GM23248 (cell line): ENCODE measurements around the gene CALD1. TPM values are rescaled to one million over a fixed set of nuclear protein-coding genes. Genes with fewer than 3 reads are reported as not detected.

ENCODE experiments used
- DNase-seq: peaks from one replicate; pipeline ENCODE4 v3.0.0-alpha.2; 2015
- H2AFZ ChIP-seq: fragments of 200-600 bp; sonication (generic); 2 replicates; pipeline ENCODE4 v1.6.1; 2016; ENCODE audit warnings: antibody characterized with exemption
- H3F3A ChIP-seq: fragments of 200-600 bp; sonication (generic); 2 replicates; pipeline ENCODE4 v1.6.1; 2016; ENCODE audit warnings: mild to moderate bottlenecking, antibody characterized with exemption, mixed run types; ENCODE audit not compliant: insufficient read depth
- H3K27ac ChIP-seq: fragments of 200-600 bp; sonication (generic); 2 replicates; pipeline ENCODE4 v1.5.1; 2016; ENCODE audit warnings: mild to moderate bottlenecking
- H3K27me3 ChIP-seq: fragments of 200-600 bp; sonication (generic); replicated peaks from 2 replicates; pipeline ENCODE4 v1.6.1; 2016; ENCODE audit warnings: mild to moderate bottlenecking; ENCODE audit not compliant: insufficient read depth
- H3K36me3 ChIP-seq: fragments of 200-600 bp; sonication (generic); 2 replicates; pipeline ENCODE4 v1.6.1; 2016; ENCODE audit warnings: low read depth, mild to moderate bottlenecking
- H3K4me1 ChIP-seq: fragments of 200-600 bp; sonication (generic); 2 replicates; pipeline ENCODE4 v1.6.1; 2016; ENCODE audit warnings: mild to moderate bottlenecking; ENCODE audit not compliant: insufficient read depth
- H3K4me2 ChIP-seq: fragments of 200-600 bp; sonication (generic); one replicate; pipeline ENCODE4 v1.6.1; 2016; ENCODE audit warnings: mild to moderate bottlenecking; ENCODE audit not compliant: unreplicated experiment
- H3K4me3 ChIP-seq: fragments of 200-600 bp; sonication (generic); 2 replicates; pipeline ENCODE4 v1.5.1; 2016; ENCODE audit warnings: mild to moderate bottlenecking
- H3K79me2 ChIP-seq: fragments of 200-600 bp; sonication (generic); 2 replicates; pipeline ENCODE4 v1.6.1; 2016; ENCODE audit warnings: mild to moderate bottlenecking; ENCODE audit not compliant: insufficient read depth
- H3K9ac ChIP-seq: fragments of 200-600 bp; sonication (generic); 2 replicates; pipeline ENCODE4 v1.6.1; 2016; ENCODE audit warnings: mild to moderate bottlenecking
- H3K9me2 ChIP-seq: fragments of 200-600 bp; sonication (generic); 2 replicates; pipeline ENCODE4 v1.6.1; 2016; ENCODE audit warnings: mixed run types, mild to moderate bottlenecking, moderate library complexity; ENCODE audit not compliant: insufficient read depth
- H3K9me3 ChIP-seq: fragments of 200-600 bp; sonication (generic); one replicate; pipeline ENCODE4 v1.6.1; 2017; ENCODE audit warnings: low read depth
- H4K20me1 ChIP-seq: fragments of 200-600 bp; sonication (generic); 2 replicates; pipeline ENCODE4 v1.6.0; 2016; ENCODE audit not compliant: insufficient read depth
- EZH2 ChIP-seq: fragments of 200-600 bp; sonication (generic); IDR thresholded peaks from 2 replicates; pipeline ENCODE4 v1.6.1; 2018; ENCODE audit warnings: antibody characterized with exemption, mild to moderate bottlenecking; ENCODE audit not compliant: insufficient read depth, poor library complexity, severe bottlenecking
- EZH2phosphoT487 ChIP-seq: fragments of 200-600 bp; sonication (generic); IDR thresholded peaks from 2 replicates; pipeline ENCODE4 v1.6.1; 2018; ENCODE audit warnings: antibody characterized with exemption, moderate library complexity, mild to moderate bottlenecking, low read depth; ENCODE audit not compliant: insufficient read depth
- WGBS, 2 experiments: methylation state at CpG; one replicate each; pipeline ENCODE4 v1.1.6; 2015 to 2017; ENCODE audit warnings: low lambda C conversion rate in 2 of 2, low coverage in 1 of 2; ENCODE audit errors: missing lambda C conversion rate in 2 of 2; 5-methylcytosine and 5-hydroxymethylcytosine counted together
- in situ Hi-C: fragments of 300-500 bp; cut with MboI; formaldehyde crosslinking; loops from 2 replicates; pipeline ENCODE4 v1.15.0; 2020
- polyA plus RNA-seq: library from polyadenylated mRNA; unstranded; fragments of >200 nt; fragmentation: Nextera tagmentation; extraction: Ambion mirVana; gene quantifications from 2 replicates; pipeline ENCODE4 v1.2.1, GENCODE V29; 2016
- total RNA-seq: library from RNA; depleted of rRNA; stranded (reverse); fragments of >200 nt; shearing (Covaris generic); gene quantifications from 2 replicates; pipeline ENCODE4 v1.2.3, GENCODE V29; 2014

CALD1 gene
- total and polyA plus RNA-seq, 2 experiments from 2014 or later, result 698 to 1,687 TPM

GRCh38 chr7:134757938-134758337, 21.5 kb upstream of the CALD1 start:
- Histone ChIP-seq H3K4me2 (no peak overlapping the region), H3K27ac (no peak overlapping the region), H3K9me2 (no peaks in the 10 kb centered on the region), H3K27me3 (no peaks in the 10 kb centered on the region), H3K9ac (no peak overlapping the region), H3K4me3 (no peak overlapping the region), H3K79me2 (no peaks in the 10 kb centered on the region), H3F3A (no peaks in the 10 kb centered on the region), H3K4me1 (peaks cover 12% of the 10 kb centered on the region), H4K20me1 (no peaks in the 10 kb centered on the region), H2AFZ (no peak overlapping the region), H3K36me3 (no peaks in the 10 kb centered on the region), H3K9me3 (no peaks in the 10 kb centered on the region)
- DNase-seq, result peak; percentile 69
- in situ Hi-C loops, result no loop called here
- 78 to 89% methylated on average over 3 of the region's 3 CpGs for WGBS, 2 experiments
- no peak for TF ChIP-seq EZH2phosphoT487
- no peak for TF ChIP-seq EZH2

- no peak overlapping the region for H2AFZ ChIP-seq
- no peak overlapping the region for H3K4me3 ChIP-seq
- in situ Hi-C loops, result no loop called here
- H3K4me2 ChIP-seq, result no peak overlapping the region
- H3F3A ChIP-seq, result no peaks in the 10 kb centered on the region
- H3K4me1 ChIP-seq, result peaks cover 12% of the 10 kb centered on the region
- H3K79me2 ChIP-seq, result no peaks in the 10 kb centered on the region
- TF ChIP-seq EZH2 (no peak), EZH2phosphoT487 (no peak)
- H3K27me3 ChIP-seq, result no peaks in the 10 kb centered on the region
- no peak overlapping the region for H3K9ac ChIP-seq
- H4K20me1 ChIP-seq, result no peaks in the 10 kb centered on the region
- no peak for DNase-seq
- no peaks in the 10 kb centered on the region for H3K36me3 ChIP-seq
- H3K9me2 ChIP-seq, result no peaks in the 10 kb centered on the region
- no peak overlapping the region for H3K27ac ChIP-seq
- 42 to 48% methylated on average over 1 of the region's 1 CpG for WGBS, 2 experiments
- no peaks in the 10 kb centered on the region for H3K9me3 ChIP-seq
Observed at GRCh38 chr7:134758981-134759380, 20.5 kb upstream of the CALD1 start.

- Histone ChIP-seq H3K4me1 (peaks cover 13% of the 10 kb centered on the region), H3K27ac (no peak overlapping the region), H3K9me2 (no peaks in the 10 kb centered on the region), H3K4me3 (no peak overlapping the region), H3K36me3 (no peaks in the 10 kb centered on the region), H2AFZ (no peak overlapping the region), H3K79me2 (no peaks in the 10 kb centered on the region), H3K9ac (no peak overlapping the region), H3F3A (peaks cover under 1% of the 10 kb centered on the region; the same call in 1 of the 2 replicates), H3K4me2 (no peak overlapping the region), H3K9me3 (no peaks in the 10 kb centered on the region), H4K20me1 (no peaks in the 10 kb centered on the region), H3K27me3 (no peaks in the 10 kb centered on the region)
- WGBS, 2 experiments, result 94 to 97% methylated on average over 5 of the region's 5 CpGs
- in situ Hi-C loops, result no loop called here
- DNase-seq, result no peak
- TF ChIP-seq EZH2phosphoT487, result no peak
- TF ChIP-seq EZH2, result no peak
Observed at GRCh38 chr7:134761266-134761665, 18.2 kb upstream of the CALD1 start.

GRCh38 chr7:134763960-134764359, 15.5 kb upstream of the CALD1 start:
- WGBS, 2 experiments, result 93 to 100% methylated on average over 1 of the region's 1 CpG
- no peaks in the 10 kb centered on the region for H3K9me2 ChIP-seq
- no peaks in the 10 kb centered on the region for H3K27me3 ChIP-seq
- no peak overlapping the region for H2AFZ ChIP-seq
- no peak for TF ChIP-seq EZH2phosphoT487
- TF ChIP-seq EZH2, result no peak
- in situ Hi-C loops, result no loop called here
- no peaks in the 10 kb centered on the region for H3K36me3 ChIP-seq
- no peak for DNase-seq
- H3K4me1 ChIP-seq, result peaks cover 25% of the 10 kb centered on the region
- no peak overlapping the region for H3K27ac ChIP-seq
- H3K9me3 ChIP-seq, result no peaks in the 10 kb centered on the region
- no peak overlapping the region for H3K4me2 ChIP-seq
- H4K20me1 ChIP-seq, result no peaks in the 10 kb centered on the region
- H3K9ac ChIP-seq, result no peak overlapping the region
- no peak overlapping the region for H3K4me3 ChIP-seq
- H3F3A ChIP-seq, result peaks cover 10% of the 10 kb centered on the region
- no peaks in the 10 kb centered on the region for H3K79me2 ChIP-seq

GRCh38 chr7:134764365-134764764, 15.1 kb upstream of the CALD1 start:
- peaks cover 10% of the 10 kb centered on the region for H3F3A ChIP-seq
- H3K36me3 ChIP-seq, result no peaks in the 10 kb centered on the region
- no peak overlapping the region for H3K4me2 ChIP-seq
- H4K20me1 ChIP-seq, result no peaks in the 10 kb centered on the region
- no peak overlapping the region for H3K9ac ChIP-seq
- WGBS, 2 experiments, result 94 to 96% methylated on average over 1 of the region's 1 CpG
- H3K79me2 ChIP-seq, result no peaks in the 10 kb centered on the region
- no peaks in the 10 kb centered on the region for H3K9me2 ChIP-seq
- H3K4me3 ChIP-seq, result no peak overlapping the region
- no peaks in the 10 kb centered on the region for H3K27me3 ChIP-seq
- no peak for DNase-seq
- no peak overlapping the region for H2AFZ ChIP-seq
- H3K9me3 ChIP-seq, result no peaks in the 10 kb centered on the region
- no peak overlapping the region for H3K27ac ChIP-seq
- in situ Hi-C loops, result no loop called here
- peaks cover 23% of the 10 kb centered on the region for H3K4me1 ChIP-seq
- TF ChIP-seq EZH2phosphoT487 (no peak), EZH2 (no peak)
